NT2/D1 (cell line): ENCODE results near the gene LMBR1L.

Experiments used
- SUZ12 ChIP-seq: IDR thresholded peaks from 2 replicates; pipeline ENCODE4 v1.6.1; 2011; ENCODE audit not compliant: insufficient read length, insufficient read depth; ENCODE audit errors: extremely low read depth
- YY1 ChIP-seq: IDR thresholded peaks from 2 replicates; pipeline ENCODE4 v1.6.1; 2011; ENCODE audit not compliant: insufficient read length, insufficient read depth
- ZNF274 ChIP-seq: IDR thresholded peaks from 2 replicates; pipeline ENCODE4 v1.6.1; 2011; ENCODE audit warnings: mild to moderate bottlenecking, low read depth, low read length

- no peak for TF ChIP-seq YY1
- no peak for TF ChIP-seq ZNF274
- no peak for TF ChIP-seq SUZ12
Measured at GRCh38 chr12:49105504-49106084, 5.1 kb downstream of the LMBR1L start.
